Left ventricle myocardium inferior (tissue), 1 donor: Measurements from ENCODE around the gene PRSS12. TPM values are rescaled to one million over a fixed set of nuclear protein-coding genes. Genes with fewer than 3 reads are reported as not detected.

Experiments used
- DNase-seq: peaks from one replicate; pipeline ENCODE4 v3.0.0-alpha.2; 2020
- H3K27ac ChIP-seq: fragments of 200-600 bp; replicated peaks from 2 replicates; pipeline ENCODE4 v1.8.0; 2021
- H3K27me3 ChIP-seq: fragments of 200-600 bp; 2 replicates; pipeline ENCODE4 v1.8.0; 2021; ENCODE audit warnings: low read depth
- H3K36me3 ChIP-seq: fragments of 200-600 bp; 2 replicates; pipeline ENCODE4 v1.8.0; 2021
- H3K4me1 ChIP-seq: fragments of 200-600 bp; 2 replicates; pipeline ENCODE4 v1.8.0; 2021
- H3K4me3 ChIP-seq: fragments of 200-600 bp; 2 replicates; pipeline ENCODE4 v1.8.0; 2021; ENCODE audit warnings: mild to moderate bottlenecking, moderate library complexity
- H3K9me3 ChIP-seq: fragments of 200-600 bp; replicated peaks from 2 replicates; pipeline ENCODE4 v1.8.0; 2021
- intact Hi-C: fragments of 100-400 bp; cut with micrococcal nuclease; formaldehyde crosslinking; loops from one replicate; pipeline ENCODE4 v1.11.0; 2022
- total RNA-seq: library from RNA; stranded (reverse); fragmentation: NEBNext Ultra II Directional; extraction: Animal tissue kit (Norgen Biotek cat#: 25700); gene quantifications from one replicate; pipeline ENCODE4 v1.2.1, GENCODE V29; 2021
- TF ChIP-seq, protein P1 (sequence below): fragments of 200-600 bp; IDR thresholded peaks from 2 replicates; pipeline ENCODE4 v1.8.0; 2021; ENCODE audit warnings: antibody characterized with exemption, mild to moderate bottlenecking, borderline replicate concordance
- donor health status: DM: no; HTN: yes; CAD: no; lungs with severe emphysema.

PRSS12 gene
- total RNA-seq, 1 donor from 2014 or later = not detected

DNA sequence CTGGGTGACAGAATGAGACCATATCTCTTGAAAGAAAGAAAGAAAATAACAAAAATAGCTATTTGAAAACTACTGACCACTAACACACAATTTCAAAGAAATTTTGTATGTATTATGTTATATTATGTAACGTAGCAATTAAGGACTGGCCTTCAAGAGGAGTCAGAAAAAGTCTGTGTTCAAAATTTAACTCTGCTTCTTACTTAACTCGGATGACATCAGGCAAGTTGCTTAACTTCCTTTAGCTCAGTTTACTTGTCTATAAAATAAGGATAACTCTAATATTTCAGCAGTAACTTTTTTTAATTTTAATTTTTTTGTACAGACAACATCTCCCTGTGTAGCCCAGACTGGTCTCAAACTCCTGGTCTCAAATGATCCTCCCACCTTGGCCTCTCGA, 14.6 kb upstream of the PRSS12 start:
- TF ChIP-seq, protein P1, sequence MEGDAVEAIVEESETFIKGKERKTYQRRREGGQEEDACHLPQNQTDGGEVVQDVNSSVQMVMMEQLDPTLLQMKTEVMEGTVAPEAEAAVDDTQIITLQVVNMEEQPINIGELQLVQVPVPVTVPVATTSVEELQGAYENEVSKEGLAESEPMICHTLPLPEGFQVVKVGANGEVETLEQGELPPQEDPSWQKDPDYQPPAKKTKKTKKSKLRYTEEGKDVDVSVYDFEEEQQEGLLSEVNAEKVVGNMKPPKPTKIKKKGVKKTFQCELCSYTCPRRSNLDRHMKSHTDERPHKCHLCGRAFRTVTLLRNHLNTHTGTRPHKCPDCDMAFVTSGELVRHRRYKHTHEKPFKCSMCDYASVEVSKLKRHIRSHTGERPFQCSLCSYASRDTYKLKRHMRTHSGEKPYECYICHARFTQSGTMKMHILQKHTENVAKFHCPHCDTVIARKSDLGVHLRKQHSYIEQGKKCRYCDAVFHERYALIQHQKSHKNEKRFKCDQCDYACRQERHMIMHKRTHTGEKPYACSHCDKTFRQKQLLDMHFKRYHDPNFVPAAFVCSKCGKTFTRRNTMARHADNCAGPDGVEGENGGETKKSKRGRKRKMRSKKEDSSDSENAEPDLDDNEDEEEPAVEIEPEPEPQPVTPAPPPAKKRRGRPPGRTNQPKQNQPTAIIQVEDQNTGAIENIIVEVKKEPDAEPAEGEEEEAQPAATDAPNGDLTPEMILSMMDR = no peak
- intact Hi-C loops = no loop called here
- DNase-seq = no peak
- Histone ChIP-seq H3K4me3 (no peak overlapping the region), H3K4me1 (no peaks in the 10 kb centered on the region), H3K36me3 (no peaks in the 10 kb centered on the region), H3K9me3 (no peaks in the 10 kb centered on the region), H3K27me3 (peaks cover 22% of the 10 kb centered on the region), H3K27ac (no peak overlapping the region)

DNA sequence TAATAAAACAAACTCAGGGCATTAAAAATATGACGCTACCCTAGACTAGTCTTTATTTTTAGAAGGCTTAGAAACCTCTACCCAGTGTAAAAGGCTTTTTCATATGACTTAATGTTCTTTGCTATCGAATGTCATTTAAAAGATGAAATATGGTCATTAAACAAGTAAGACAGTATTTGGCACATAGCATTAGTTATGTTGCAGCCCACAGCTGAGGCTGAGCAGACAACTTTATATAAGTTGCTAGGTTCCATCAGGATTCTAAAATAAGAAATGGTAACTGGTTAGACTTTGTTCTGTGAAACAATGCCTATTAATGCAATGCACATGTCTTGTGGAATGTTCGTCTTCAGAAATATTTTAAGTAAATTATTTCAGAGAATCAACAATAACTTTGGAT, 10.4 kb upstream of the PRSS12 start:
- Histone ChIP-seq H3K27ac (no peak overlapping the region), H3K27me3 (peaks cover 42% of the 10 kb centered on the region), H3K9me3 (no peaks in the 10 kb centered on the region), H3K36me3 (no peaks in the 10 kb centered on the region), H3K4me1 (no peaks in the 10 kb centered on the region), H3K4me3 (no peak overlapping the region)
- TF ChIP-seq, protein P1 = no peak
- no peak for DNase-seq
- intact Hi-C loops = no loop called here

DNA sequence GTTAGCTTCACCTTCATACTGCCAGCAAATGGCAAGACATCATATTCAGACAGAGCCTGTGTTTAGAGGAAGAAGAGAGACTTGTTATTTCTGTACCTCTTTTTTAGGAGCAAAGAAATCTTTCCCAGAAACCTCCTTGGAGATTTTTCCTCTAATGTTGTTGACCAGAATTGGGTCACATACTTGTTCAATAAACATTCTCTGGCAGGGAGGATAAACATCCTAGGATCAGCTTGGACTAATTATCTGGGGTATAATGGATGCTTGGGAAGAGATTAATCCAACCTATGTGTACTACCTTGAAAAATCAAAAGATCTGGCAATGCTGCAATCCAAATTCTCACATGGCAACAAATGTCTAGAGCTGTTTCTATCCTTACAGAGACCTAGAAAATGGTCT, 8.4 kb upstream of the PRSS12 start:
- H3K36me3 ChIP-seq = no peaks in the 10 kb centered on the region
- no peaks in the 10 kb centered on the region for H3K9me3 ChIP-seq
- no peak for DNase-seq
- H3K27me3 ChIP-seq = peaks cover 59% of the 10 kb centered on the region
- no peak overlapping the region for H3K4me3 ChIP-seq
- TF ChIP-seq, protein P1 = no peak
- intact Hi-C loops = no loop called here
- no peak overlapping the region for H3K27ac ChIP-seq
- no peaks in the 10 kb centered on the region for H3K4me1 ChIP-seq

DNA sequence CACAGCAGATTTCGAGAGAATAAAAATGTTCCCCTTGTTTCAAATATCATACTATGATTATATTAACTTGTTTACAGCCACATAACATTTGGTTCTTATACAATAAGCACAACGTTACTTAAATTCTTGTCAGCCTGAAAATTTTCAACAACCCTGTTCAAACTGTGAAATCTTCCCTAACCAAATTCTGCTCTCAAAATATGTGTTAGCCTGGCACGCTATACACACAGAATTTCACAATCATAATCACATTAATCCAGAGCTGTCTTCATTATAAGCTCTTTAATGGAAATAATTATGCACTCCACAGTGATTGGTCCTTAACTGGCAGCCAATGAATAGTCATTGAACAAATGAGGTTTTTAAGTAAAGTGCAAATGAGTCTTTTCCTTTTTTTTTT, 7.3 kb upstream of the PRSS12 start:
- DNase-seq = no peak
- no peaks in the 10 kb centered on the region for H3K9me3 ChIP-seq
- no peak overlapping the region for H3K27ac ChIP-seq
- TF ChIP-seq, protein P1 = no peak
- H3K36me3 ChIP-seq = no peaks in the 10 kb centered on the region
- H3K4me1 ChIP-seq = no peaks in the 10 kb centered on the region
- H3K4me3 ChIP-seq = no peak overlapping the region
- intact Hi-C loops = no loop called here
- H3K27me3 ChIP-seq = peaks cover 69% of the 10 kb centered on the region

DNA sequence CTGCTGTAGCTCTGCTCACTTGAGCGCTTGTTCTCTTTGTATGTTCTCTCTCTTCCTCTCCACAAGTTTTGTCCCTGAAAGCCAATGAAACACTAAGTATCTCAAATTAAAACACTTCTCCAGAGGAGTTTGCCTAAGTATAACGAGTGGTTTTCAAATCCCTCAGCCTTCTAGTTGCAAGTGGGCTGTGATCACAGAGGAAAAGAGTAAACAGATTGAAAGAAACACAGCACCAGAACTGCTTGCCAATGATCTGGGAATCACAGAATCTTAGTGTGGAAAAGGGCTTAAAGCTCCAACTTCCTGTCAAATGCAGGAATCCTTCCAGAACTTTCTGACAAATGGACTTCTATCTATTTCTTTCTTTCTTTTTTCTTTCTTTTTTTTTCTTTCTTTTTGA, 4.8 kb upstream of the PRSS12 start:
- Histone ChIP-seq H3K9me3 (no peaks in the 10 kb centered on the region), H3K27me3 (peaks cover 89% of the 10 kb centered on the region), H3K4me1 (peaks cover 12% of the 10 kb centered on the region), H3K36me3 (no peaks in the 10 kb centered on the region), H3K27ac (no peak overlapping the region), H3K4me3 (no peak overlapping the region)
- intact Hi-C loops = no loop called here
- TF ChIP-seq, protein P1 = no peak
- DNase-seq = no peak

DNA sequence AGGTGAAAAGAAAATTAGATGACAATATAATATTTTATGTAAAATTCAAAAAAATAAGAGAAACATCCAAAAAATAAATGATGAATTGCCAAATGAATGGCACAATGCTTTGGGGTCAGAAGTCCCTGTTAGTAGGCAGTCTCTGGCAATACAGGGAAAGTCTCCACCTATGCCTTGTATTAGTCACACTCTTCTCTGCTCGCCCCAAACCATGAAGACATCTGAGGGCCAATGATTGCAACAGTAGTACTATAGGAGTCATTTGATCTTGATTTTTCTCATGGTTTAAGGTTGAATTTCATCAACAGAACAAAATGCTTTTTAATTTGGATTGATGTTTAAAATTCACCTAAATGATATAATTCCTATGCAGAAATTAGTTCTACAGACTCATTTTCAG, 3.9 kb upstream of the PRSS12 start:
- TF ChIP-seq, protein P1 = no peak
- intact Hi-C loops = no loop called here
- Histone ChIP-seq H3K27me3 (peaks cover 93% of the 10 kb centered on the region), H3K9me3 (no peaks in the 10 kb centered on the region), H3K4me1 (peaks cover 18% of the 10 kb centered on the region), H3K36me3 (no peaks in the 10 kb centered on the region), H3K4me3 (no peak overlapping the region), H3K27ac (no peak overlapping the region)
- no peak for DNase-seq
